PC-9 (cell line): ENCODE results near the gene CD4. TPM values are rescaled to one million over a fixed set of nuclear protein-coding genes. Genes with fewer than 3 reads are reported as not detected.

Experiments
- BruUV-seq: library from RNA; stranded (reverse); fragments of 400-500 nt; replicated peaks from 2 replicates; lab custom pipeline; 2021; lab: Mats Ljungman, UMichigan
- CTCF ChIA-PET: fragments of 300-600 bp; sonication (Branson Sonifier 250); formaldehyde crosslinking; loops from one replicate; lab custom pipeline; 2022; ENCODE audit warnings: antibody characterized with exemption; lab: Charles Lee
- POLR2A ChIA-PET: fragments of 300-600 bp; sonication (Branson Sonifier 250); formaldehyde crosslinking; loops from one replicate; lab custom pipeline; 2022; ENCODE audit warnings: antibody characterized with exemption; ENCODE audit not compliant: unreplicated experiment; lab: Charles Lee
- DNase-seq, 2 experiments: peaks; one replicate each; pipeline versions ENCODE4 v3.0.0 to v3.0.0-alpha.2; 2015 to 2022; ENCODE audit warnings: mixed read lengths in 1 of 2
- H2AFZ ChIP-seq: fragments of 200-600 bp; sonication (generic); 2 replicates; pipeline ENCODE4 v1.8.1; 2017; ENCODE audit warnings: antibody characterized with exemption
- H3F3A ChIP-seq: fragments of 200-600 bp; sonication (generic); 2 replicates; pipeline ENCODE4 v1.8.1; 2017; ENCODE audit warnings: antibody characterized with exemption, mild to moderate bottlenecking, low read depth; ENCODE audit not compliant: insufficient read depth
- H3K27ac ChIP-seq: fragments of 200-600 bp; sonication (generic); 2 replicates; pipeline ENCODE4 v1.6.1; 2016; ENCODE audit warnings: mixed run types
- H3K27me3 ChIP-seq: fragments of 200-600 bp; sonication (generic); 2 replicates; pipeline ENCODE4 v1.6.1; 2016; ENCODE audit warnings: low read depth, mixed run types; ENCODE audit not compliant: insufficient read depth
- H3K36me3 ChIP-seq: fragments of 200-600 bp; sonication (generic); 2 replicates; pipeline ENCODE4 v1.6.1; 2016; ENCODE audit warnings: low read depth, mixed run types
- H3K4me1 ChIP-seq: fragments of 200-600 bp; sonication (generic); replicated peaks from 2 replicates; pipeline ENCODE4 v1.6.1; 2016; ENCODE audit warnings: mixed run types; ENCODE audit not compliant: insufficient read depth
- H3K4me2 ChIP-seq: fragments of 200-600 bp; sonication (generic); 2 replicates; pipeline ENCODE4 v1.6.1; 2017; ENCODE audit warnings: mixed run types
- H3K4me3 ChIP-seq: fragments of 200-600 bp; sonication (generic); 2 replicates; pipeline ENCODE4 v1.6.1; 2016; ENCODE audit warnings: mixed run types
- H3K79me2 ChIP-seq: fragments of 200-600 bp; sonication (generic); 2 replicates; pipeline ENCODE4 v1.6.1; 2017; ENCODE audit warnings: low read depth, mixed run types
- H3K9me2 ChIP-seq: fragments of 200-600 bp; sonication (generic); 2 replicates; pipeline ENCODE4 v1.8.1; 2017; ENCODE audit warnings: mild to moderate bottlenecking; ENCODE audit not compliant: insufficient read depth
- H3K9me3 ChIP-seq: fragments of 200-600 bp; sonication (generic); 2 replicates; pipeline ENCODE4 v1.8.1; 2016; ENCODE audit warnings: low read depth; ENCODE audit not compliant: insufficient read depth
- H4K20me1 ChIP-seq: fragments of 200-600 bp; sonication (generic); 2 replicates; pipeline ENCODE4 v1.8.1; 2017; ENCODE audit not compliant: insufficient read depth
- EZH2 ChIP-seq: fragments of 200-600 bp; sonication (generic); IDR thresholded peaks from 2 replicates; pipeline ENCODE4 v1.8.0; 2017; ENCODE audit warnings: antibody characterized with exemption, low read depth
- intact Hi-C: fragments of 100-400 bp; cut with micrococcal nuclease; formaldehyde crosslinking; loops from one replicate; pipeline ENCODE4 v1.10.0; 2022; ENCODE audit not compliant: unreplicated experiment
- total RNA-seq: library from RNA; stranded (reverse); gene quantifications from 2 replicates; pipeline ENCODE4 v1.2.3, GENCODE V29; 2021
- TF ChIP-seq, protein P1 (sequence below): fragments of 200-600 bp; sonication (generic); conservative IDR thresholded peaks from 2 replicates; pipeline ENCODE4 v1.6.1; 2017; ENCODE audit warnings: mixed run types, antibody characterized with exemption, mild to moderate bottlenecking, moderate library complexity

CD4 gene
- total RNA-seq, 1 experiment from 2014 or later = 1.0 TPM

DNA sequence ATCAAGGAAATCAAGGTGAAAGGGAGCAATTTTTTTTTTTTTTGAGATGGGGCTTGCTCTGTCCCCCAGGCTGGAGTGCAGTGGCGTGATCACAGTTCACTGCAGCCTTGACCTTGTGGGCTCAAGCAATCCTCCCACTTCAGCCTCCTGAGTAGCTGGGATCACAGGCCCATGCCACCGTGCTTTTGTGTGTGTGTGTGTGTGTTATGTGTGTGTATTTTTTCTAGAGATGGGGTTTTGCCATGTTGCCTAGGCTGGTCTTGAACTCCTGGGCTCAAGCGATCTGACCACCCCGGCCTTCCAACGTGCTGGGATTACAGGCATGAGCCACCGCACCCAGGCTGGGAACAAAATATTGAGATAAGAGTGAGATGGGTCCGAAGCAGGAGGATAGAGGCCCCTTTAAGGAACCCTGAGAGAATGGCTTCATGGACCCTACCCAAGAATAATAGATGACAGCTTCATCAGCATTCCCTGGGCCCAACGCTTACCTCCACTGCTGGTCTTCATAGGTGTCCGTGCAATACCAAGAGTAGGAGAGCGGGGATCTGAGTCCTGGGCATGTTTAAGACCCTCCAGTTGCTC is 60.7 kb downstream of the CD4 start:
- Histone ChIP-seq H2AFZ (no peak overlapping the region), H3K4me3 (peak overlapping the region; percentile 83)

DNA sequence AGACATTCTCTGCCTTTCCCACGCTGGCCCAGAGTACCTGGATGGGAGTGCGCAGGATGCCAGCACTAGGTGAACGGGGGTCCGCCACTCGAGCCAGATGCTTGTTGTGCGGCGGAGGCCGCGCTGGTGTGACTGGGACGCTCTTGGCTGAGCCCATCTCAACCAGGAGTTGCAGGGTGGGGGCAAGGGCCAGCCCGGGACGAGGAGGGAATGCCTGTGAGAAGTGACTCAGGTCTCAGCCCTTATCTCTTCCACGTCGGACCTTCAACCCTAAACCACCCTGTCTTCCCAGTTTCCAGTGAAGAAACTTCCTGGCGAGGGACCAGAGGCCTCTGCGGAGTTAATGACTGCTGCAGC is 61.4 kb downstream of the CD4 start:
- TF ChIP-seq EZH2 = no peak
- TF ChIP-seq, protein P1, sequence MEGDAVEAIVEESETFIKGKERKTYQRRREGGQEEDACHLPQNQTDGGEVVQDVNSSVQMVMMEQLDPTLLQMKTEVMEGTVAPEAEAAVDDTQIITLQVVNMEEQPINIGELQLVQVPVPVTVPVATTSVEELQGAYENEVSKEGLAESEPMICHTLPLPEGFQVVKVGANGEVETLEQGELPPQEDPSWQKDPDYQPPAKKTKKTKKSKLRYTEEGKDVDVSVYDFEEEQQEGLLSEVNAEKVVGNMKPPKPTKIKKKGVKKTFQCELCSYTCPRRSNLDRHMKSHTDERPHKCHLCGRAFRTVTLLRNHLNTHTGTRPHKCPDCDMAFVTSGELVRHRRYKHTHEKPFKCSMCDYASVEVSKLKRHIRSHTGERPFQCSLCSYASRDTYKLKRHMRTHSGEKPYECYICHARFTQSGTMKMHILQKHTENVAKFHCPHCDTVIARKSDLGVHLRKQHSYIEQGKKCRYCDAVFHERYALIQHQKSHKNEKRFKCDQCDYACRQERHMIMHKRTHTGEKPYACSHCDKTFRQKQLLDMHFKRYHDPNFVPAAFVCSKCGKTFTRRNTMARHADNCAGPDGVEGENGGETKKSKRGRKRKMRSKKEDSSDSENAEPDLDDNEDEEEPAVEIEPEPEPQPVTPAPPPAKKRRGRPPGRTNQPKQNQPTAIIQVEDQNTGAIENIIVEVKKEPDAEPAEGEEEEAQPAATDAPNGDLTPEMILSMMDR = no peak
- no peak for DNase-seq
- Histone ChIP-seq H2AFZ (peak overlapping the region; percentile 82), H3F3A (peaks cover 36% of the 10 kb centered on the region; the same call in 1 of the 2 replicates), H3K4me2 (peak overlapping the region; percentile 86), H3K4me3 (peak overlapping the region; percentile 83), H3K27me3 (no peaks in the 10 kb centered on the region), H3K79me2 (peaks cover 47% of the 10 kb centered on the region), H3K36me3 (peaks cover 6% of the 10 kb centered on the region), H3K4me1 (peaks cover 25% of the 10 kb centered on the region), H4K20me1 (peaks cover 10% of the 10 kb centered on the region; the same call in 1 of the 2 replicates), H3K9me2 (no peaks in the 10 kb centered on the region), H3K27ac (no peak overlapping the region), H3K9me3 (no peaks in the 10 kb centered on the region)
- ChIA-PET POLR2A (interaction anchor here (0.6 to 3.1 kb wide), 7 partner anchors 18 to 760 kb away, joined by 3 to 31 read pairs (median 8); partner anchors contain the start of genes PTMS and SPSB2), CTCF (interaction anchor here (0.6 to 1.5 kb wide), 3 partner anchors 85 to 168 kb away, joined by 3 to 17 read pairs (median 4); partner anchors contain the start of genes LPCAT3 and PTMS)
- intact Hi-C loops = loop anchor here (1.0 to 5.0 kb wide), 5 partner anchors 23 to 283 kb away; partner anchors contain the start of genes NOP2 and SPSB2
- TSS peak; percentile 54 for BruUV-seq

More for the DNA sequence above, 60.7 kb downstream of the CD4 start:
- CTCF ChIA-PET = no interaction called here
- no TSS peak for BruUV-seq
- intact Hi-C loops = loop anchor here (5.0 kb wide), 2 partner anchors 112 to 283 kb away; partner anchors contain the start of gene NOP2
- no peaks in the 10 kb centered on the region; the same call in 1 of the 2 replicates for H3K36me3 ChIP-seq
- peaks cover 36% of the 10 kb centered on the region; the same call in 1 of the 2 replicates for H3F3A ChIP-seq
- H3K27ac ChIP-seq = no peak overlapping the region
- no peaks in the 10 kb centered on the region for H3K9me3 ChIP-seq
- H3K4me2 ChIP-seq = peak overlapping the region; percentile 86
- DNase-seq = no peak
- H3K79me2 ChIP-seq = peaks cover 40% of the 10 kb centered on the region
- H4K20me1 ChIP-seq = peaks cover 10% of the 10 kb centered on the region; the same call in 1 of the 2 replicates
- peaks cover 25% of the 10 kb centered on the region for H3K4me1 ChIP-seq
- TF ChIP-seq, protein P1 = no peak
- TF ChIP-seq EZH2 = no peak
- POLR2A ChIA-PET = no interaction called here
- no peaks in the 10 kb centered on the region for H3K9me2 ChIP-seq
- H3K27me3 ChIP-seq = no peaks in the 10 kb centered on the region

DNA sequence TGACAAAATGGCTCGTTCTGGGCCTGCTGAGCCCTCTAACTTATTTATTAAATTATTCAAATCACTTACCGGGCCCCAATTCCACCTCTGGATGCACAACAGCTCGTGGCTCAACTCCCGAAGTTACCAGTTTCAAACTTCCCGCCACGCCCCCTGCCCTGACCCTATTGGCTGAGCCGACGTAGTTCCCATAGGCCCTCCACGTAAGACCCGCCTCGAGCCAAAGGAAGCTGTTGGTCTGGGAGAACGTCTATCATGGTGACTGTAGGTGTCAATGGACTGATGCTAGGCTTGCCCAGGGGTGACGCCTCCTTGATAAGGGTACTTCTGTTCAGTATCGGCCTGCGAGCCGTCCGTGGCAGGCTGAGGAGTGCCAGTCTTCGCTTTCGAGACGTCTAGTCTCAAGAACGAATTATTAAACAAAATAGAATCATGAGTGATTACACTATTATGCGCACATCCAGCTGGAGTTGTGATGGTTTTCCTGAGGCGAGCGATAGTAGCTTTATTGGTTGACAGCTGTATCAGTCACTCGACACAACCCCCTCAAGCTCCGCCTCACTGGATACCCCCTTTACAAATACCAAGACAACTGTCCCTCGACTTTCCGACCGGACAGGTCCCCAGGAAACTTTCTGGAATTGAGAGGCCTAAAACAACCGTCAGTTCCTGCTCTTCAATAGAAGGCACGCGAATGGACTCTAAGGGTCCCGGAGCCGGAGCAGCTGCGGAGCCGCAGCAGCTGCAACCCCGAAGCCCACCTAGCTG is 62.0 kb downstream of the CD4 start, which contains the start of gene CDCA3:
TSS of gene CDCA3 (minus strand) at position 134 of the 768 bp plus-strand sequence. CDS start 334 bp downstream, outside the sequence.
- Histone ChIP-seq H3K9me3 (no peaks in the 10 kb centered on the region), H3K9me2 (no peaks in the 10 kb centered on the region), H3K36me3 (peaks cover 10% of the 10 kb centered on the region), H3F3A (peaks cover 31% of the 10 kb centered on the region; the same call in 1 of the 2 replicates), H3K4me3 (peak within 1 kb of the TSS; percentile 83), H2AFZ (peak within 1 kb of the TSS; percentile 91), H3K4me1 (peaks cover 25% of the 10 kb centered on the region), H3K27ac (peak within 1 kb of the TSS; percentile 69), H4K20me1 (peaks cover 10% of the 10 kb centered on the region; the same call in 1 of the 2 replicates), H3K27me3 (no peaks in the 10 kb centered on the region), H3K4me2 (peak within 1 kb of the TSS; percentile 86), H3K79me2 (peaks cover 48% of the 10 kb centered on the region)
- CTCF ChIA-PET = interaction anchor here (0.6 to 2.0 kb wide), 10 partner anchors 15 to 167 kb away, joined by 3 to 17 read pairs (median 4); partner anchors contain the start of genes COPS7A, LPCAT3, MLF2 and PTMS
- no peak for TF ChIP-seq EZH2
- TF ChIP-seq, protein P1 = no peak
- POLR2A ChIA-PET = interaction anchor here (0.5 to 3.1 kb wide), 16 partner anchors 18 to 761 kb away, joined by 3 to 31 read pairs (median 5); partner anchors contain the start of genes GAPDH, LPCAT3, PTMS and SPSB2
- intact Hi-C loops = loop anchor here (1.0 to 5.0 kb wide), 5 partner anchors 22 to 284 kb away; partner anchors contain the start of genes NOP2 and SPSB2
- BruUV-seq = no TSS peak
- DNase-seq = peak; percentile 97 to 99
